Motor neuron (in vitro differentiated cells): Measurements from ENCODE around the gene SYCP2L. TPM values are rescaled to one million over a fixed set of nuclear protein-coding genes. Genes with fewer than 3 reads are reported as not detected.
"Not testable (repeated sequence)": the region's sequence is repeated elsewhere in the genome, so short reads cannot be mapped to it uniquely, and the experiment has no call there.

Source experiments
- ATAC-seq, 8 experiments: fragments of 200-7000 bp; cut with Tn5 transposase; replicated peaks in 6 of 8; 2 replicates each; pipeline ENCODE4 v1.8.0; 2021; ENCODE audit warnings: mild to moderate bottlenecking in 8 of 8, moderate library complexity in 8 of 8
- H3K27ac ChIP-seq, 2 donors: fragments of 250-450 bp; sonication (Bioruptor Pico); 2 replicates each; pipeline ENCODE4 v1.9.0; 2021; ENCODE audit warnings: antibody characterized with exemption in 2 of 2, mild to moderate bottlenecking in 2 of 2, moderate library complexity in 1 of 2
- H3K4me1 ChIP-seq, 2 donors: fragments of 250-450 bp; sonication (Bioruptor Pico); replicated peaks in 1 of 2; 2 replicates each; pipeline ENCODE4 v1.6.1; 2021; ENCODE audit warnings: antibody characterized with exemption in 2 of 2, mild to moderate bottlenecking in 2 of 2, moderate library complexity in 1 of 2
- H3K4me3 ChIP-seq, 5 donors: fragments of 250-450 bp; sonication (Bioruptor Pico); 2 replicates each; pipeline ENCODE4 v1.9.0; 2021; ENCODE audit warnings: antibody characterized with exemption in 5 of 5, mild to moderate bottlenecking in 5 of 5, moderate library complexity in 4 of 5
- WGBS, 10 experiments: fragments of 450-650 bp; shearing (Covaris generic); methylation state at CpG; one replicate each; pipeline ENCODE4 v1.0.0; 2022; 5-methylcytosine and 5-hydroxymethylcytosine counted together
- in situ Hi-C, 9 experiments: fragments of 400-800 bp; cut with MboI; loops; one replicate each; pipeline ENCODE4 v1.15.0; 2021; ENCODE audit warnings: low sequenced_read_pairs in 9 of 9, low pct_unique_long_range_greater_than_20kb in 2 of 9; ENCODE audit not compliant: unreplicated experiment in 9 of 9
- total RNA-seq, 8 experiments: library from RNA; unstranded; fragments of 300-600 nt; gene quantifications; 2 replicates each; pipeline versions ENCODE4 v1.2.3 to v1.2.4, GENCODE V29; 2022

SYCP2L gene
- total RNA-seq, 8 experiments from 2014 or later: 1.0 to 3.3 (median 2.5) TPM; not detected in 1

DNA sequence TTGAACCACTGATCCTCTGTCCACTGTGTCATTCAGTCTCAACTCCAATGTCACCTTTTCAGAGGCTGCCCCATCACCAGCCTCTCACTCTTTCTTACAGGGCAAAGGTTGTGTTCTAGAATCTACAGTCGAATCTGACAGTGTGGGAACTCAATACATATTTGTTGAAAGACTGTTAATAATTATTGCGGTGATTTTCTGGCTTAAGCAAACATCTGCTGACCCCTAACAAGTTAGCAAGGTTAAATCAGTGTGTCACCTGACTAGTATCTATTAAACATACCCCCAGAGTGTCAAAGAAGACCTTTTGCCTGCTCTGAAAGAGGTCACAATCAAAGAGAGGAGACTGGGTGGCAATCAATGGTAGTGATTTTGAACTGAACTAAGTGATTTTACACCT lies 115.3 kb downstream of the SYCP2L start:
- in situ Hi-C loops: no loop called here
- WGBS, 10 experiments: 40 to 100% (median 92%) methylated on average over 1 to 2 of the region's 2 CpGs; no CpG with 5 or more reads in 3 of the 10 experiments
- H3K4me1 ChIP-seq: no peaks in the 10 kb centered on the region
- no peak overlapping the region for H3K4me3 ChIP-seq
- ATAC-seq: no peak
- no peak overlapping the region for H3K27ac ChIP-seq

- WGBS, 10 experiments: 40 to 100% (median 100%) methylated on average over 1 to 5 of the region's 5 CpGs; no CpG with 5 or more reads in 3 of the 10 experiments
These were observed 116.4 kb downstream of the SYCP2L start for GRCh38 chr6:11003297-11003696.

GRCh38 chr6:11006061-11006460 lies 119.2 kb downstream of the SYCP2L start:
- peak in 2 of 8 experiments; percentile 15 to 48 for ATAC-seq
- WGBS, 10 experiments: 0 to 80% (median 42%) methylated on average over 1 to 4 of the region's 4 CpGs; no CpG with 5 or more reads in 2 of the 10 experiments
- in situ Hi-C loops: no loop called here
- Histone ChIP-seq H3K4me3 (no peak overlapping the region), H3K27ac (no peak overlapping the region), H3K4me1 (no peaks in the 10 kb centered on the region)

More at GRCh38 chr6:11003297-11003696, 116.4 kb downstream of the SYCP2L start:
- ATAC-seq, H3K27ac ChIP-seq, H3K4me3 ChIP-seq, in situ Hi-C loops, H3K4me1 ChIP-seq: not testable (repeated sequence)

DNA sequence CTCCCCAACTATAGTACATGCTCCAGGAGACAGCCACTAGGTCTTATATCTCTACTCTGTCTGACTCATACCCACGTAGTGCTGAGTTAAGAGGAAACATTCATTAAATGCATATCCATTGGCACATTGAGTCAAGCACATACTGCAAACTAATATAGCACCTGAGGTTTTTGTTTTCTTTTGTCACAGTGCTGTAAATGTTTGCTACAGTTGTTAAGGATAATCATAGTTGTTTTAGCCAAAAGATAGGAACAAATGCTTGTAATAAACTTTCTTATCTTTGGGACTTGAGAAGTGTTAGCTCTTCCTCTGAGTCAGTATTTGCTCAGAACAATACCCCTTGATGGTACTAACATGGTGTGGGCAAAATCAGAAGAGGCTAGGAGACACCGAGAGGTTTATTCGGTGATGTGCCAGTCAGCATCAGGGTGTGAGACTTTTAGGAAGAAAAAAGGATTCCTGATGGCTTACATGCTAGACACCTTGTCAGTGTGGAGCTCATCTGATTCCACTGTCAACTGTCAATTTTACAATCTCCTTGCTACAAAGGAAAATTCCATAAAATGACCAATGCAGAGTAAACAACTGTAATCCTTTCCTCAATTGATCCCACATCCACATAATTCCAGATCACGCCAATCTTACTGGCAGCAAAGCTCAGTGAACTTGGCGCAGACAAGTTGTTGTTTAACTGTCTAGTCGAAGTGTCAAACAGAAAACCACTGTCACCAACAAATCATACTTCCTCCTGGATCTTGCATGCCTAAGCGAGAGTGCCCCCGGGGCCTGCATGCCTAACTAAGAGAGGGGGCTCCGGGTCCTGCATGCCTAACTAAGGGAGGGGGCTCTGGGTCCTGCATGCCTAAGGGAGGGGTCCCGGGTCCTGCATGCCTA lies 121.1 kb downstream of the SYCP2L start:
- whole genome bisulfite sequencing, 10 experiments: 0 to 100% (median 64%) methylated on average over 1 to 8 of the region's 10 CpGs; no CpG with 5 or more reads in 1 of the 10 experiments
- ATAC-seq: peak in 3 of 8 experiments; percentile 25 to 49 (median 46)
- no peak overlapping the region for H3K27ac ChIP-seq
- in situ Hi-C loops: no loop called here
- H3K4me1 ChIP-seq: peaks cover 0 to 9% of the 10 kb centered on the region in 2 donors
- no peak overlapping the region for H3K4me3 ChIP-seq

DNA sequence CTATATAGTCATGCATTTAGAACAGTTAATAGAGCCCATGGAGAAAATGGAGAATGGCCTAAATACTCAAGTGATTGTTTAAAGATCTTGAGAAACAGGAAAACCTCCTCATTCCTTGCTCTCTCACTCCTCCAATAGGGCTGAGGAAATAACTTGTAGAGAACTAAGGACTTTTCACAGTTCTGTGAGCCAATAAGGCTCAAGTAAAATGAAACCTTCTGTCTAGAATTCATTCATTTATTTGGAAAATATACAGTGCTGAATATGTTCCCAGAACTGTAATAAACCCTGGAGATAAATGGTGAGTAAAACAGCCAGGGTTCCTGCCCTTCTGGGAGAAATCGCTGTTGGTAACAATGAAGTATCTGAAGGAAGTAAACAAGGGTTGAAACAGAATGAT lies 122.0 kb downstream of the SYCP2L start:
- Histone ChIP-seq H3K4me1 (peaks cover 0 to 12% of the 10 kb centered on the region in 2 donors), H3K27ac (no peak overlapping the region), H3K4me3 (no peak overlapping the region)
- ATAC-seq: peak in 3 of 8 experiments; percentile 37 to 63 (median 40)
- WGBS, 10 experiments: 20 to 88% (median 80%) methylated on average over 1 of the region's 1 CpG; no CpG with 5 or more reads in 6 of the 10 experiments
- in situ Hi-C loops: no loop called here

DNA sequence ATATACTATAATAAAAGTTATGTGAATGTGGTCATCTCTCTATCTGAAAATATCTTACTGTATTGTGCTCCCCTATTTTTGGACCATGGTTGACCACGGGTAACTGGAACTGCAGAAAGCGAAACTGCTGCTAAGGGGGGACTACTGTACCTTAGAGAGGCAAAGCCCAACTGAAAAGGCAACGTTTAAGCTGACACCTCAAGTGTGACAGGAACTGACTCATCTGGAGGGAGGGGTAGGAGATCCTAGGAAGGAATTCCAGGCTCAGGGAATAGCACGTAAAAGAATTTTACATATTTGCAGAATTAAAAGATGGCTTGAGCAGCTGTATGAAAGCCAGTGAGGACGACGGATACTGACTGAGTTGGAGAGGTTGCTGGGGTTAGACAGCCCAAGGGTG lies 122.5 kb downstream of the SYCP2L start:
- ATAC-seq: peak in 3 of 8 experiments; percentile 54 to 72 (median 66)

DNA sequence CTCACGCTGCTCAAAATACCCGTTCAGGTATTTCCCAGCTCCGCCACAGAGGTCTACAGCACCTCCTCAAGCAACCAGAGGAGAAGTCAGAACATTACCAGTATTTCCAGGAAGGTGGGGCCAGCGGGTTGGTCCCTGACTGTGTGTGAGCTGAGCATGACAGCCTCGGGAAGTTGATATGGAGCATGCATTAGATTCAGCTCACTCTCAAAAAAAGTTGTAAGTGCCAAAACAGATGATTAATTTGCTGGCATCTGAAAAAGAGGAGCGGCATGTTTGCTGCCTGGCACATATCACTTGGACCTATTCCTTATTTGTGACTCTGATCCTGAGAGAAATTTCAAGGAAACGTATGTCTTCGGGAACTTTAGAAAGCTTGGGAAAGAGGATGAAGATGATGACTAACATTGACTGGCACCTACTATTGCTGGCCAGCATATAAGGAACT lies 125.0 kb downstream of the SYCP2L start:
- WGBS, 10 experiments: 0 to 90% (median 65%) methylated on average over 1 to 7 of the region's 8 CpGs; no CpG with 5 or more reads in 2 of the 10 experiments
- in situ Hi-C loops: no loop called here
- H3K4me3 ChIP-seq: no peak overlapping the region

More for the DNA sequence above, 122.5 kb downstream of the SYCP2L start:
- 0 to 100% (median 55%) methylated on average over 1 to 6 of the region's 6 CpGs for WGBS, 10 experiments
- no peak overlapping the region for H3K4me3 ChIP-seq
- H3K4me1 ChIP-seq: peaks cover 0 to 12% of the 10 kb centered on the region in 2 donors
- in situ Hi-C loops: no loop called here
- H3K27ac ChIP-seq: no peak overlapping the region

GRCh38 chr6:11012295-11012754 lies 125.5 kb downstream of the SYCP2L start:
- Histone ChIP-seq H3K4me3 (no peak overlapping the region), H3K4me1 (peaks cover 0 to 12% of the 10 kb centered on the region in 2 donors), H3K27ac (no peak overlapping the region)
- in situ Hi-C loops: no loop called here
- WGBS, 10 experiments: 36 to 82% (median 76%) methylated on average over 2 to 5 of the region's 5 CpGs
- ATAC-seq: no peak

More for the DNA sequence above, 125.0 kb downstream of the SYCP2L start:
- ATAC-seq: peak in 3 of 8 experiments; percentile 34 to 43 (median 43)
- Histone ChIP-seq H3K27ac (no peak overlapping the region), H3K4me1 (peaks cover 0 to 12% of the 10 kb centered on the region in 2 donors)

- peaks cover 0 to 12% of the 10 kb centered on the region in 2 donors for H3K4me1 ChIP-seq
- in situ Hi-C loops: no loop called here
- no peak overlapping the region for H3K27ac ChIP-seq
- no peak overlapping the region for H3K4me3 ChIP-seq
- 67 to 98% (median 90%) methylated on average over 1 to 5 of the region's 5 CpGs; no CpG with 5 or more reads in 1 of the 10 experiments for WGBS, 10 experiments
- no peak for ATAC-seq
These were observed 126.3 kb downstream of the SYCP2L start for GRCh38 chr6:11012976-11013720.

- in situ Hi-C loops: no loop called here
- Histone ChIP-seq H3K4me1 (peaks cover 0 to 12% of the 10 kb centered on the region in 2 donors), H3K27ac (no peak overlapping the region), H3K4me3 (no peak overlapping the region)
- ATAC-seq: no peak
- WGBS, 10 experiments: 78 to 93% (median 83%) methylated on average over 2 to 3 of the region's 3 CpGs; no CpG with 5 or more reads in 5 of the 10 experiments
These were observed 126.8 kb downstream of the SYCP2L start for GRCh38 chr6:11013721-11014070.

DNA sequence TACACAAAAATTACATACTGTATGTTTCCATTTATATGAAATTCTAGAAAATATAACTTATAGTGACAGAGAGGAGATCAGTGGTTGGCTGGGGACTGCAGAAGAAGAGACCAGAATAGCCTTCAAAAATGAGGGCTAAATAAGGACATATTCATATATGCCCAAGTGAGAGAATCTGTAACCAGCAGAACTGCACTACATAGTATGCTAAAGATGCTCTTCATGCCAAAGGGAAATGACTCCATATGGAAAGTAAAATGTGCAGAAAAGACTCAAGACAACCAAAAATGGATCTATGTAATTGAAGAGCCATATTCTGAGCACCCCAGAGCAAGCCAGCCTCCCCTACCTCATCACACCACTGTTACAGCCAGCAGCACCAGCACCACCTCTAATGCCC lies 128.2 kb downstream of the SYCP2L start:
- no peak overlapping the region for H3K4me3 ChIP-seq
- H3K27ac ChIP-seq: no peak overlapping the region
- peaks cover 0 to 12% of the 10 kb centered on the region in 2 donors for H3K4me1 ChIP-seq
- in situ Hi-C loops: no loop called here
- peak in 2 of 8 experiments; percentile 47 to 72 for ATAC-seq

DNA sequence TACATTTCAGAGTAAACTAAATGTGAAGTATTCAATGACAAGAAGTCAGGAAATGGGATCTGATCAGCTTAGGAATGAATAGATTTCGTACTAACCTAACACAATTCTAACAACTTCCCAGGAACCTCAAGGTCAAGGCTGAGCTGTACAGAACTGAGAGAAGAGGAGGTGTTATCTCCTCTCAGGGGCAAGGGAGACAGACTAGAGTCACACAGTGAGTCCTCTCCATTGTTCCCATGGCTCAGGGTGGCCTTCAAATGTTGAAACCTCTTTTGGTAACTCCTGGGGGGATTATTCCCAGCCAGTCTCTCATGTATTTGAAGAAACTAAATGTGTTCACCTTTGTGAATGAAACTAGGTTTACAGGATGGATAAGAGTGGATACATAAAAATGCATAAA lies 129.6 kb downstream of the SYCP2L start:
- WGBS, 10 experiments: 50 to 100% (median 100%) methylated on average over 1 of the region's 1 CpG; no CpG with 5 or more reads in 5 of the 10 experiments
- in situ Hi-C loops: no loop called here
- Histone ChIP-seq H3K4me3 (no peak overlapping the region), H3K27ac (no peak overlapping the region), H3K4me1 (peaks cover 0 to 12% of the 10 kb centered on the region in 2 donors)
- no peak for ATAC-seq

GRCh38 chr6:11017090-11017489 lies 130.2 kb downstream of the SYCP2L start:
- no peak for ATAC-seq
- 83 to 100% (median 91%) methylated on average over 1 to 3 of the region's 3 CpGs; no CpG with 5 or more reads in 4 of the 10 experiments for WGBS, 10 experiments
- Histone ChIP-seq H3K4me1 (peaks cover 0 to 12% of the 10 kb centered on the region in 2 donors), H3K27ac (no peak overlapping the region), H3K4me3 (no peak overlapping the region)
- in situ Hi-C loops: no loop called here
